HFF-Myc (cell line): ENCODE data around the gene LPCAT1.

Source experiments
- DNase-seq: peaks from one replicate; pipeline ENCODE4 v3.0.0-alpha.2; 2011; ENCODE audit warnings: low read depth; ENCODE audit errors: extremely low read depth
- H3K4me3 ChIP-seq: replicated peaks from 2 replicates; pipeline ENCODE4 v1.5.1; 2011; ENCODE audit warnings: low read depth, mild to moderate bottlenecking, control low read depth, low read length
- TF ChIP-seq, protein P1 (sequence below): IDR thresholded peaks from 2 replicates; pipeline ENCODE4 v1.5.1; 2012; ENCODE audit warnings: mild to moderate bottlenecking, low read depth, low read length, control low read depth; ENCODE audit errors: missing control alignments

LPCAT1 gene

DNA sequence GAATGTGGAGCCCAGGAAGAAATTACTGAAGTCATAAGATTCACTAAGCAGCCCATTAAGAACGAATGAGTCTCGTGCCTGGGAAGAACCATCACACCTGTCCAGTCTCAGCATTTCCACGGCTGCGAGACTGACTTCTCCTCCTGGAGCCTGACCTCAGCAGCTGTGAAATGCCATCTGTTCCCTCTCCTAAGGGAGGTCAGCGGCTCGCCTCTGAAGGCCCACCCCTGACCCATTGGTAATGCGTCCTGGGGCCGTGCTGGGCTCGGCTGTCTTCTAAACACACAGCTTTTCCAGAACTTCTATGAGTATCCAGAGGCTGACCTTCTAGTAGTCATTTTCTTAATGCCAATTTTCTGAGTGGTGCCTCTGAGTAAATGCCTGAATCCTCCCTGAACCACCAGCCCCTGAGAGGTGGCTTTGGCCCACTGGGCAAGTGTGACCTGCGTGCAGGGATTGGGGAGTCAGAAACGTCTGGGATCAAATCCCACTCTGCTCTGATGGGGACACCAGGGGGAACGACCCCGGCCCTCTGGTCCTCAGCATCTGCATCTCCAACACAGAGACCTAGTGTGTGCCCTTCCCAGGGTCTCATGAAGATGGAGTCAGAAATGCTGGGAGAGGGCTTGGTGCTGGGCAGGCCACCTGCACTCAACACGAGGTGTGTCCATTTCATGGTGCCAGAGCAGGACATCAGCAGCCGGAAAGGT, 84.2 kb downstream of the LPCAT1 start:
- no peak overlapping the region for H3K4me3 ChIP-seq
- no peak for DNase-seq
- TF ChIP-seq, protein P1, sequence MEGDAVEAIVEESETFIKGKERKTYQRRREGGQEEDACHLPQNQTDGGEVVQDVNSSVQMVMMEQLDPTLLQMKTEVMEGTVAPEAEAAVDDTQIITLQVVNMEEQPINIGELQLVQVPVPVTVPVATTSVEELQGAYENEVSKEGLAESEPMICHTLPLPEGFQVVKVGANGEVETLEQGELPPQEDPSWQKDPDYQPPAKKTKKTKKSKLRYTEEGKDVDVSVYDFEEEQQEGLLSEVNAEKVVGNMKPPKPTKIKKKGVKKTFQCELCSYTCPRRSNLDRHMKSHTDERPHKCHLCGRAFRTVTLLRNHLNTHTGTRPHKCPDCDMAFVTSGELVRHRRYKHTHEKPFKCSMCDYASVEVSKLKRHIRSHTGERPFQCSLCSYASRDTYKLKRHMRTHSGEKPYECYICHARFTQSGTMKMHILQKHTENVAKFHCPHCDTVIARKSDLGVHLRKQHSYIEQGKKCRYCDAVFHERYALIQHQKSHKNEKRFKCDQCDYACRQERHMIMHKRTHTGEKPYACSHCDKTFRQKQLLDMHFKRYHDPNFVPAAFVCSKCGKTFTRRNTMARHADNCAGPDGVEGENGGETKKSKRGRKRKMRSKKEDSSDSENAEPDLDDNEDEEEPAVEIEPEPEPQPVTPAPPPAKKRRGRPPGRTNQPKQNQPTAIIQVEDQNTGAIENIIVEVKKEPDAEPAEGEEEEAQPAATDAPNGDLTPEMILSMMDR: no peak

DNA sequence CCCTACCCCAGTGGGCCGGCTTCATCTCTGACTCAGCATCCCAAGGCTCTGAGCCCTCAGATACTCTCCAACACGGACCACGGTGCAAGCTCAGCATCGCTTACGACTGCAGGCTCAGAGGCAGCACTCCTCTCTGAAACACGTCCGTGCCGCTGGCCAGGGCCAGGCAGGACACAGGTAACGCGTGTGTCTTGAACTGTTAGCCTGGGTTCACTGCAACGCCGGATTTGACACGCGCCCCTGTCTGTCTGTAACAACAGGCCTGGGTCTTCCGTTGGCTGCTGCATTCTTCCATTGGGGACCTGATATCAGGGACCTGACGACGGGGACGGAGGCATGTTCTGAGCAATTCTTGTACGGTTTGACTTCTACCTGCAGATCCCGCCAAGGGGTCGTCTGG, 84.9 kb downstream of the LPCAT1 start:
- TF ChIP-seq, protein P1: no peak
- no peak for DNase-seq
- H3K4me3 ChIP-seq: no peak overlapping the region

DNA sequence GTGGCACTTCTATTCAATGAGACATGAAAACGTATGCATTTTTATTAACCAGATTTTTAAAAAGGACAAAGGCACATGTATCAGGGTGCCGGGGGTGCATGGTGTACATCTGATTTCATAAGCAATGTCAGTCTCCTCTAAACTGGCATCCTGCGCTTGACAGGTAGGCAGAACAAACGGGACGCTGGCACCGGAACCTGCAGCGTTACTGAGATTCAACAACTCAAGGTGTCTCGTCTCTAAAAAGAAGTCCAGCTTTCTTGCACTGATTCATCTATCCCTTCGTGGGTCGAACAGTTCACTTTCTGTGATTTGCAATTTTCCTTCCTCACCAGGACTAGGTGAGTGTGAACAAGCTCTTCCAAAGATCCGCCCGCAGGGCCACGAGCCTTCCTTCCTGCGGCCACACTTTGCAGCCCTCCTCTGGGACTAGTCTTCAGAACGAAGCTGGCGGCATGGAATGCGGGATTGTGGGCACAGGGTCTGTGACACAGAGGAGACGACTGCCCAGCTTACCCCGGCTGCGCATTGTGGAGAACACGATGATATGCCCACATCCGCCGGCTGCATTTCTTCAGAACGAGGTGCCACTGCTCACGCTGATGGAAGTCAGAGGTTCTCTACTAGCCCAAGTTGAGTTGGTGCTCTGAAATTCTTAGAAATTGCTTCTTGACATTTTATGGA, 85.7 kb downstream of the LPCAT1 start:
- TF ChIP-seq, protein P1: no peak
- H3K4me3 ChIP-seq: no peak overlapping the region
- DNase-seq: no peak

DNA sequence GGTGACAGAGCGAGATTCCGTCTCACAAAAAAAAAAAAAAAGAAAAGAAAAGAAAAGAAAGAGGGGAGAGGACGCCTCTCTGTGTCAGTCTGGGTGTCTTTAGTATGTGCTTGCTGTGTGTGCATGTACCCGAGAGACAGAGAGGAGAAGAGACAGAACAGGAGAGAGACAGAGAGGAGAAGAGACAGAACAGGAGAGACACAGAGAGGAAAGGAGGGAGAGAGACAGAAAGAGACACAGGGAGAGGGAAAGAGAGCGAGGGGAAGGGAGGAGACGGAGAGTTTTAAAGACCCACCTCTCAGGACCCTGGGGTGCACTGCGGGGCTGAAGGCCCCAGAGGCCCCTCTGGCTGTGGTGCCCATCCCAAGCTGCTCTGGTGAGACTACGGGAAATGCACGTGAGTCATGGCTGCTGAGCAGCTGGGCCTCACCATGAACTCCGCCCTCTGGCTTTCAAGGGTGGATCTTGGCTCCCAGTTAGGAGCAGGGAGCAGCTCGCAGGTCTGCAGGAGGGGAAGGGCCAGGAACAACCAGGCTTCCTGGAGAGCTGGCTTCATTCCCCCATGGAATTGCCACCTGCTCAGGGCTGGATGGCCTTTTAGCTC, 86.4 kb downstream of the LPCAT1 start:
- TF ChIP-seq, protein P1: peak; percentile 7
- no peak overlapping the region for H3K4me3 ChIP-seq
- no peak for DNase-seq

DNA sequence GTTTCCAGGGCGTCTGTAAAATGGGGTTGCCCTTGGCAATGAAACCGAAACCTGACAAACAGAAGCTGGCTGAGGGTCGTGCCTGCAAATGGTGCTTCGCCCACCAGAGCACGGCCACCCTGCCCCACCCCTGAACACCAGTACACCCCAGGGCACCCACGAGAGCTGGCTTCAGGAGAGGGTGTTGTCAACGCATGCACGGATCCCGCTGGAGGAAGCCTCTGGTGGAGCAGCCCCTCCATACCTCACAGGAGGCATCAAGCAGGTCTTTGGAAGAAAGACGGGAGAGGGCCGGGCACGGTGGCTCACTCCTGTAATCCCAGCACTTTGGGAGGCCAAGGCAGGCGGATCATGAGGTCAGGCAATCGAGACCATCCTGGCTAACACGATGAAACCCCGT, 87.1 kb downstream of the LPCAT1 start:
- H3K4me3 ChIP-seq: no peak overlapping the region
- TF ChIP-seq, protein P1: no peak
- DNase-seq: no peak

DNA sequence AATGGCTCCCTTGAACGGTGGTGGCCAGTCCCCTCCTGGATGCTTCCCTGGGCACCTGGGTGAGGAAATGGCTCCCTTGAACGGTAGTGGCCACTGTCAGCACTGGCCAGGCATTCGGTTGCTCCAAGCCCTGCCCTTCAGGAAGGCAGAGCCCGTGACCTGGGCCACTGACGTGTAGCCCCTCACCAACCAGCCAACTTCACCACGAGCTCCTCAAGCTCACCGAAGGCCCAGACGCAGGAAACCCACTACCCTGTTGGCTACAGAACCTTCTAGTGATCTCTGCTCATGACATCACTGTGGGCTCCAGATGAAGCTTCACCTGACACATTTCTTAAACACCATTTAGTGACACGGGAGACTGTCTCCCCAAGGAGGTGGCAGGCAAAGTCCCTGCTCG, 87.7 kb downstream of the LPCAT1 start:
- H3K4me3 ChIP-seq: no peak overlapping the region
- TF ChIP-seq, protein P1: no peak
- no peak for DNase-seq
